BE2C (cell line): ENCODE measurements around the gene ELN.

Experiments used
- DNase-seq: peaks from one replicate; pipeline ENCODE4 v3.0.0-alpha.2; 2020
- H3K27me3 ChIP-seq: fragments of 250-450 bp; sonication (Bioruptor Pico); 2 replicates; pipeline ENCODE4 v1.5.1; 2020; ENCODE audit warnings: mild to moderate bottlenecking
- H3K36me3 ChIP-seq: fragments of 250-450 bp; sonication (Bioruptor Pico); 2 replicates; pipeline ENCODE4 v1.5.1; 2020; ENCODE audit warnings: mild to moderate bottlenecking
- H3K4me1 ChIP-seq: fragments of 250-450 bp; sonication (Bioruptor Pico); 2 replicates; pipeline ENCODE4 v1.5.1; 2020
- H3K4me3 ChIP-seq: 2 replicates; pipeline ENCODE4 v1.5.1; 2011; ENCODE audit warnings: low read depth, low read length
- H3K9me3 ChIP-seq: fragments of 250-450 bp; sonication (Bioruptor Pico); 2 replicates; pipeline ENCODE4 v1.5.1; 2020
- TF ChIP-seq, protein P1 (sequence below): IDR thresholded peaks from 2 replicates; pipeline ENCODE4 v1.5.1; 2012; ENCODE audit warnings: mild to moderate bottlenecking, low read depth, low read length

Gene ELN

DNA sequence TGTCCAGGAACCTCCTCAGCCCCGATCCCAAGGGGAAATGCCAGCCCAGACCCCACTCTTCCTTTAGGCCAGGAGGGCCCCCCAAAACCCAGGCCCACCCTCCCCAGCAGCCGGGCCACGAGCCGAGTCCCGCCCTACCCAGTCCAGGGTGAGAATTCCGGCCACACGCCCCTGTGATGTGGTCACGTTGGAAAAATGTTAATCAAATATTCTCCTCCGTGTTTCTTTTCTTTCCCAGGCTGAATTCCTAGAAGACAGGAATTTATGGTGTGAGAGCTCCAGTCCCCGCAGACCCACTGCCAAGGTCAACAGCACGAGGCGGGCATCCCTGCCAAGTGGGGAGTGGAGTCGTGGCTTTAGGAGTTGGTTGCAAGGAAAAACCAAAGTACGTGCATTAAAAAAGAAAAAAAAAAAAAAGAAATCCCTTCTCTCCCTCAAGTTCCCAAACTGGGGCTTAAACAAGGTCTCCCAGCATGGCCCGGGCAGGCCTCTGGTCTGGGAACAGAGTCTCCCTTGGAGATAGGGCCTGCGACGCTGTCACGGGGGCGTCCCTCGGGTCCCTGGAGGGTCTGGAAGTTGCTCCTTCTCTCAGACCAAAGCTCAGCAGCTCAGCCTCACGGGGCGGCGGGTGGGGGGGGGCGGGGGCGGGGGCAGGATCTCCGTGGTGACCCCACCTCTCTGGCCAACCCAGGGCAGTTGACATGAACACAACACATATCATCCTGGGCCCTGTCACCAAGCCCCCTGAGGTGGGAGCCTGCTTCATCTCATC lies 28.1 kb upstream of the ELN start:
- H3K9me3 ChIP-seq: no peaks in the 10 kb centered on the region
- DNase-seq: no peak
- no peak overlapping the region for H3K4me3 ChIP-seq
- H3K4me1 ChIP-seq: peaks cover 4% of the 10 kb centered on the region; the same call in 1 of the 2 replicates
- H3K36me3 ChIP-seq: no peaks in the 10 kb centered on the region
- TF ChIP-seq, protein P1, sequence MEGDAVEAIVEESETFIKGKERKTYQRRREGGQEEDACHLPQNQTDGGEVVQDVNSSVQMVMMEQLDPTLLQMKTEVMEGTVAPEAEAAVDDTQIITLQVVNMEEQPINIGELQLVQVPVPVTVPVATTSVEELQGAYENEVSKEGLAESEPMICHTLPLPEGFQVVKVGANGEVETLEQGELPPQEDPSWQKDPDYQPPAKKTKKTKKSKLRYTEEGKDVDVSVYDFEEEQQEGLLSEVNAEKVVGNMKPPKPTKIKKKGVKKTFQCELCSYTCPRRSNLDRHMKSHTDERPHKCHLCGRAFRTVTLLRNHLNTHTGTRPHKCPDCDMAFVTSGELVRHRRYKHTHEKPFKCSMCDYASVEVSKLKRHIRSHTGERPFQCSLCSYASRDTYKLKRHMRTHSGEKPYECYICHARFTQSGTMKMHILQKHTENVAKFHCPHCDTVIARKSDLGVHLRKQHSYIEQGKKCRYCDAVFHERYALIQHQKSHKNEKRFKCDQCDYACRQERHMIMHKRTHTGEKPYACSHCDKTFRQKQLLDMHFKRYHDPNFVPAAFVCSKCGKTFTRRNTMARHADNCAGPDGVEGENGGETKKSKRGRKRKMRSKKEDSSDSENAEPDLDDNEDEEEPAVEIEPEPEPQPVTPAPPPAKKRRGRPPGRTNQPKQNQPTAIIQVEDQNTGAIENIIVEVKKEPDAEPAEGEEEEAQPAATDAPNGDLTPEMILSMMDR: no peak
- no peaks in the 10 kb centered on the region for H3K27me3 ChIP-seq

DNA sequence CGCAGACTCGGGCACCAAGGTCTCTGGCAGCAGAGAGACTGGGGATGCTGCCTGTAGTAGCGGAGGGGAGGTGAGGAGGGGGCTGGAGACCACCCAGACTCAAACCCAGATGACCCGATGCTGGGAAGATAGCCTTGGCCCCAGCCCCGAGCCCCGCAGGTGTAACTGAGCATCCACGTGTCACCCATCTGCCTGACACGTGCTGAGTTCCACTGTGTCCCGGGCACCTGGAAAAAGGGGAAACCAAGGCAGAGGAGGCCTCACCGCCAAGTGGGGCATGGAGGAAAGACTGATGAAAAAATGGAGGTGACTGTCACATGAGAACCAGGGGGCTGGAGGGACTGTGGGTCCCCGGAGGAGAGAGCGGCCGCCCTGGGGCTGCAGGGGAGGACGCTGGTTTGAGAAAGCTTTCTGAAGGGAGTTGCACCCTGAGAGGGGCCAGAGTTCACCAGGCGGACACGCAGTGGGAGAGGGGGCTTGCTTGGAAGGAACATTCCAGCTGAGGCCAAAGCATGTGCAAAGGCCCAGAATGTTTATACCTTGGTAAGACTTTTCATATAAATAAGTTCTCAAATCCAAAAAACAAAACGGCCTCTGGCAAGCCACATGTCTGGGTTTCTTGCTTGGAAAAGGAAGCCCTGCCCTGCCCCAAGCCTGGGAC lies 27.4 kb upstream of the ELN start:
- Histone ChIP-seq H3K4me1 (peaks cover 4% of the 10 kb centered on the region; the same call in 1 of the 2 replicates), H3K36me3 (no peaks in the 10 kb centered on the region), H3K4me3 (no peak overlapping the region), H3K9me3 (no peaks in the 10 kb centered on the region), H3K27me3 (no peaks in the 10 kb centered on the region)
- TF ChIP-seq, protein P1: no peak
- no peak for DNase-seq

DNA sequence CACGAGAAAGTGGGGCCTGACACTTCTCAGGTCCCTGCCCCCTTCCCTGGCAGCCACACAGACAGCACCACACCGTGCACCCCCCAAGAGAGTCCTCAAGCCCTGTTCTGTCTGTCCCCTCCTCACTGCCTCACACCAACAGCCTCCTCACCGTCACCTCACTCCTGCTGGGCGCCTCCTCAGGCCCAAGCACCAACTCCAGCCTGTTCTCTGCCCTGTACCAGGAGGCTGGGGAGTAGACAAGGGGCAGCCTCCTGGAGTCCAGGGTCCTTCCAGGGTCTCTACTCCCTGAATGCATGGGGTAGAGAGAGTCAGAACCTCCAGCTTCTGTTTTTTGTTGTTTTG lies 26.9 kb upstream of the ELN start:
- H3K36me3 ChIP-seq: no peaks in the 10 kb centered on the region
- TF ChIP-seq, protein P1: no peak
- DNase-seq: no peak

GRCh38 chr7:74002474-74003017 lies 25.4 kb upstream of the ELN start:
- TF ChIP-seq, protein P1: no peak
- Histone ChIP-seq H3K4me1 (peaks cover 4% of the 10 kb centered on the region; the same call in 1 of the 2 replicates), H3K9me3 (no peaks in the 10 kb centered on the region), H3K4me3 (no peak overlapping the region), H3K27me3 (no peaks in the 10 kb centered on the region), H3K36me3 (no peaks in the 10 kb centered on the region)
- no peak for DNase-seq

More for the DNA sequence above, 26.9 kb upstream of the ELN start:
- Histone ChIP-seq H3K4me1 (peaks cover 4% of the 10 kb centered on the region; the same call in 1 of the 2 replicates), H3K9me3 (no peaks in the 10 kb centered on the region), H3K4me3 (no peak overlapping the region), H3K27me3 (no peaks in the 10 kb centered on the region)

DNA sequence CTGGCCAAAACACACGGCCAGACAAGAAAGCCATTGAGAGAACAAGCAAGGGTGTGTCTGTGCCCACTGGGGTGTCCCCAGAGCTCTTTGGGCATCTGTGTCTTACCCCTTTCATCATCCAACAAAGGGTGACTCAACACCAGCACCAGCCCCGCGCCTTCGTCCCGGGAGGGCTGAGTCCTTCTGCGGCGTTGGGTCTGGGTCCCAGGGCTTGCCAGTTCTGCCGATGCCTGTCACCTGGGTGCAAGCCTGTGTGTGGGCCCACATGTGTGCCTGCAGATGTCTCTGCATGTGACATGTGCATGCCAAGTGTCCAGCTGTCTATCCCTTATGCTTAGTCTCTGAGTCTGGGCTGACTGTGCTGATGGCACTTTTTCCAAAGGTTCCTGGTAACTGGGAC lies 24.4 kb upstream of the ELN start:
- H3K4me3 ChIP-seq: no peak overlapping the region
- peaks cover 4% of the 10 kb centered on the region; the same call in 1 of the 2 replicates for H3K4me1 ChIP-seq
- H3K9me3 ChIP-seq: no peaks in the 10 kb centered on the region
- no peaks in the 10 kb centered on the region for H3K27me3 ChIP-seq
- no peak for DNase-seq
- H3K36me3 ChIP-seq: no peaks in the 10 kb centered on the region
- TF ChIP-seq, protein P1: no peak

DNA sequence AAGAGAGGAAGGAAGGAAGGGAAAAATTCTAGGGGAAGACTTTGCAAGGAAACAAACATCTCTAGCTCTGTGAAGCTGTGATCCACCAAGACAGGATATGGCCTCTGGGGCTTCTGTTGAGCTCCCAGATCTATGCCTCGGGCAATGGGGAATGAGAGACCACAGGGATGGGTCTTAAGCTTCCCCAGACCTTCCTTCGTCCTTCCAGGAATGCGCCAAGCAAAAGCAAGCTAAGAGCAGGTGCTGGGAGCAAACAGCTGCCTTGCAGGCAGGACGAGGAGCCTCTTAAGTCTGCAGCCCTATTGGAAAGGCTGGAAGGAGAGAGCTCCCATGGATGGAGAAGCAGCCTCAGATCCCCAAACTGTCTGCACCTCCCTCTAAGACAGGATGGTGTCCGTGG lies 21.9 kb upstream of the ELN start:
- no peaks in the 10 kb centered on the region for H3K36me3 ChIP-seq
- no peak overlapping the region for H3K4me3 ChIP-seq
- TF ChIP-seq, protein P1: no peak
- no peak for DNase-seq
- peaks cover 4% of the 10 kb centered on the region; the same call in 1 of the 2 replicates for H3K4me1 ChIP-seq
- no peaks in the 10 kb centered on the region for H3K27me3 ChIP-seq
- no peaks in the 10 kb centered on the region for H3K9me3 ChIP-seq
